ENCODE measurements around the gene GSTT4. TPM values are rescaled to one million over a fixed set of nuclear protein-coding genes. Genes with fewer than 3 reads are reported as not detected.

GSTT4 gene
- total RNA-seq, 1 experiment from 2014 or later: not detected

GRCh38 chr22:24025475-24025874 lies 20.2 kb upstream of the GSTT4 start:
- no peaks in the 10 kb centered on the region for H3K9me2 ChIP-seq (replicated peaks; ENCODE audit: low read length)
- intact Hi-C loops (cut with micrococcal nuclease): no loop called here
- no peaks in the 10 kb centered on the region for H3K36me3 ChIP-seq (ENCODE audit: low read depth, low read length)
- CTCF ChIA-PET: no interaction called here
- peaks cover 68% of the 10 kb centered on the region for H3K79me2 ChIP-seq (ENCODE audit: low read length)
- no peaks in the 10 kb centered on the region for H3K27me3 ChIP-seq (ENCODE audit: low read length)
- H3K27ac ChIP-seq (ENCODE audit: low read length): no peak overlapping the region
- TF ChIP-seq CTCF (conservative IDR thresholded peaks at IDR 0.05; ENCODE audit: low read depth, low read length) (no peak), EZH2phosphoT487 (IDR thresholded peaks at IDR 0.05; ENCODE audit: borderline replicate concordance, low read length) (no peak), EZH2 (IDR thresholded peaks at IDR 0.05; ENCODE audit: low read length, unreplicated experiment) (no peak)
- DNase-seq (no peak), ATAC-seq (no peak)
- no peaks in the 10 kb centered on the region for H3K9me3 ChIP-seq (ENCODE audit: low read length)
- H3K4me2 ChIP-seq (ENCODE audit: low read length): no peak overlapping the region
- POLR2A ChIA-PET (ENCODE audit: unreplicated experiment): no interaction called here
- BruUV-seq (replicated peaks): no TSS peak
- H3F3A ChIP-seq (ENCODE audit: low read length, unreplicated experiment): no peaks in the 10 kb centered on the region
- no peaks in the 10 kb centered on the region for H3K4me1 ChIP-seq (ENCODE audit: insufficient read depth, low read length)
- no peak overlapping the region for H2AFZ ChIP-seq (ENCODE audit: low read length)
- H3K4me3 ChIP-seq (ENCODE audit: low read length): no peak overlapping the region
- H3K9ac ChIP-seq (ENCODE audit: low read length): no peak overlapping the region
- H4K20me1 ChIP-seq (ENCODE audit: low read length): no peaks in the 10 kb centered on the region; the same call in 1 of the 2 replicates

GRCh38 chr22:24024354-24024753 lies 19.1 kb upstream of the GSTT4 start:
- CTCF ChIA-PET: no interaction called here

More at GRCh38 chr22:24024354-24024753, 19.1 kb upstream of the GSTT4 start:
- Histone ChIP-seq H3K9me2 (replicated peaks; ENCODE audit: low read length) (no peaks in the 10 kb centered on the region), H3K4me1 (ENCODE audit: insufficient read depth, low read length) (no peaks in the 10 kb centered on the region), H3K9ac (ENCODE audit: low read length) (no peak overlapping the region), H3K27ac (ENCODE audit: low read length) (no peak overlapping the region), H3K27me3 (ENCODE audit: low read length) (no peaks in the 10 kb centered on the region), H2AFZ (ENCODE audit: low read length) (no peak overlapping the region), H3F3A (ENCODE audit: low read length, unreplicated experiment) (no peaks in the 10 kb centered on the region), H3K4me3 (ENCODE audit: low read length) (no peak overlapping the region), H4K20me1 (ENCODE audit: low read length) (no peaks in the 10 kb centered on the region; the same call in 1 of the 2 replicates), H3K4me2 (ENCODE audit: low read length) (no peak overlapping the region), H3K79me2 (ENCODE audit: low read length) (peaks cover 59% of the 10 kb centered on the region), H3K9me3 (ENCODE audit: low read length) (no peaks in the 10 kb centered on the region), H3K36me3 (ENCODE audit: low read depth, low read length) (no peaks in the 10 kb centered on the region)
- no peak for ATAC-seq
- BruUV-seq (replicated peaks): no TSS peak
- TF ChIP-seq EZH2 (IDR thresholded peaks at IDR 0.05; ENCODE audit: low read length, unreplicated experiment) (no peak), CTCF (conservative IDR thresholded peaks at IDR 0.05; ENCODE audit: low read depth, low read length) (no peak), EZH2phosphoT487 (IDR thresholded peaks at IDR 0.05; ENCODE audit: borderline replicate concordance, low read length) (no peak)
- POLR2A ChIA-PET (ENCODE audit: unreplicated experiment): no interaction called here
- no peak for DNase-seq
- intact Hi-C loops (cut with micrococcal nuclease): no loop called here
